GM19025 (cell line): ENCODE data around the gene GPBAR1.
"Not testable (repeated sequence)": the region's sequence is repeated elsewhere in the genome, so short reads cannot be mapped to it uniquely, and the experiment has no call there.

Source experiments
- ATAC-seq: cut with Tn5 transposase; IDR thresholded peaks from one replicate; pipeline ENCODE4 v1.9.1; 2021; ENCODE audit warnings: mild to moderate bottlenecking, low read depth, moderate library complexity; ENCODE audit not compliant: unreplicated experiment

The GPBAR1 gene

DNA sequence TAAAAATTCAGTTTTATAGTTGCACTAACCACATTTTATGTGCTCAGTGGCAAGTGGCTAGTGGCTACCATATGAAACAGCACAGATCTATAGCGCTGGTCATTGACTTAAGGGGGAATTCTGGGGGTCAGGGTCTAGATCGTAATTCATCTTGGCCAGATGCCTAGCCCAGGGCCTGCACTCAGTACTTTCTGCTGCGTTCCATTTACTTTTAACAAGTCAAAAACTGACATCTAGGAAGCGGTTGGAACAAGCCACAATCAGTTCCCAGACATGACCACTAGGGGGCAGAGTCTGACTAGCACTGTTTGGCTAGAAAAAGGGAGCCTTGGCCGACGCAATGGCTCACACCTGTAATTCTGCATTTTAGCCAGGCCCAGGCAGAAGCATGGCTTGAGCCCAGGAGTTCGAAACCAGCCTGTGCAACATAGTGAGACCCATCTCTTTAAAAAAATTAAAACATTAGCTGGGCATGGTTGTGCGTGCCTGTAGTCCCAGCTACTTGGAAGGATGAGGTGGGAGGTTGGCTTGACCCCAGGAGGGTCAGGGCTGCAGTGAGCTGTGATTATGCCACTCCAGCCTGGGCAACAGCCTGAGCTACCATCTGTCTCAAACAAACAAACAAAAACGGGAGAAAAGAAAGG, 40.5 kb downstream of the GPBAR1 start:
- ATAC-seq = no peak

DNA sequence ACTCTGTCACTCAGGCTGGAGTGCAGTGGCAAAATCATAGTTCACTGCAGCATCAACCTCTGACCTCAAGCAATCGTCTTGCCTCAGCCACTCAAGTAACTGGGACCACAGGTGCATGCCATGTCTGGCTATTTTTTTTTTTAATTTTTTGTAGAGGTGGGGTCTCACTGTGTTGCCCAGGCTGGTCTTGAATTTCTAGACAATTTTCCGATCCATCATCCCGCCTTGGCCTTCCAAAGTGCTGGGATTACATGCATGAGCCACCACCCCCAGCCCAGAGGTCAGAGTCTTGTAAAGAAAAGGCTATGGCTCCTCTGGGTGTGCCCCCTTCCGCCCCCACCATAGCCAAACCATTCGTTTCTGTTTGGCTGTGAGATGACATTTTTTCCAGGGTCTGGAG, 44.6 kb downstream of the GPBAR1 start:
- no peak for ATAC-seq

DNA sequence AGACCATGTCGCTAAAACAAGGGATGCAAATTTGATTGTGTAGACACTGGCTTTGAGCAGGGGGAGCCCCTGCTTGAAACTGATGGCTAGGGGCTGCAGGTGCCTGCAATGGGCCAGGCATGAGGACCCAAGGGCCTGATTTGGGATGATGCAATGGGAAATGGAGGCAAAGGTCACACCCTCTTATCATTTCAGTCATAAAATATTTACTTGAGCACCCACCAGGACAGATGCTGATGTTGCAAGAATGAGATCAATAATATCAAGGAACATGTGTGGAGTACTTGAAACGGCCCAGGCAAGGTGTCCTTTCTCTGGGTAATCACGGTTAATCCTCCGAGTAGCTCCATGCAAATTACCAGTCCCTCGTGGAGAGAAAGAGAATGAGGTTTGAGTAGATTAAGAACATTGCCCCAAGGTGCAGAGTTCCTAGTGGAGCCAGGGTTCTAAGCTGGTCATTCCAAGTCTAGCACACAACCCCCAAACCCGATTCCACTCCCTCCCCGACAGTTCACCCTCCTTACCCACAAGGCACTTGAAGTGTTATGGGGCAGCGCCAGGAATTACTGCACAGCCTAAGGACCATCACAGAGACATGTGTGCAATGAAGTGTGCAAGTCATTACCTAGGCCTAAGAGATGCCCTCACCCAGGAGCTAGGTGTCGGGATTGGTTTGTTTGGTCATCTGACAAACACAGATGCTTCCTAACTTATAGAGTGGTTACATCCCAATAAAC, 45.5 kb downstream of the GPBAR1 start:
- ATAC-seq = no peak

DNA sequence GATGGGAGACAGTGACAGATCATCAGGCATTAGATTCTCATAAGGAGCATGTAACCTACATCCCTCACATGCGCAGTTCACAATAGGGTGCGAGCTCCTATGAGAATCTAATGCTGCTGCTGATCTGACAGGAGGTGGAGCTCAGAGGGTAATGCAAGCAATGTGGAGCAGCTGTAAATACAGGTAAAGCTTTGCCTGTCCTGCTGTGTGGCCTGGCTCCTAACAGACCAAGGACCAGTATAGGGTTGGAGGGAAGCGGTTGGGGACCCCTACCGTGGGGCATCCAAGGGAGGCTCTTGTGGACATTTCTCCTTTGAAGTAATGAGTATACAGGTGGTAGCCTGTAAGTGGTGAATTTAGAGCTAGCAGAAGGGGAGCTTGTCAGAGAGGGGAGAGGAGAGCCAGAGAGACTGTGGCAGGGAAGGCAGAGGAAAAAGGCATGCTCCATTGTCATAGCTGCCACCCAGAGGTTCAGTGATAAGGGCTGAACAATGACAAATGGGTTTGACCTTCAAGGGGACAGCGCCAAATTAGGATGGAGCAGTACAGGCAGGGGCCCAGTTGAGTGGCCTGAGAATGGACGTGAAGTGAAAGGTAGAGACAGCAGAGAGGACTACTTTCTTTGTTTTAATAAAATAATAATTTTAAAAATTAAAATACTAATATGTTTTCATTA, 46.7 kb downstream of the GPBAR1 start:
- no peak for ATAC-seq

DNA sequence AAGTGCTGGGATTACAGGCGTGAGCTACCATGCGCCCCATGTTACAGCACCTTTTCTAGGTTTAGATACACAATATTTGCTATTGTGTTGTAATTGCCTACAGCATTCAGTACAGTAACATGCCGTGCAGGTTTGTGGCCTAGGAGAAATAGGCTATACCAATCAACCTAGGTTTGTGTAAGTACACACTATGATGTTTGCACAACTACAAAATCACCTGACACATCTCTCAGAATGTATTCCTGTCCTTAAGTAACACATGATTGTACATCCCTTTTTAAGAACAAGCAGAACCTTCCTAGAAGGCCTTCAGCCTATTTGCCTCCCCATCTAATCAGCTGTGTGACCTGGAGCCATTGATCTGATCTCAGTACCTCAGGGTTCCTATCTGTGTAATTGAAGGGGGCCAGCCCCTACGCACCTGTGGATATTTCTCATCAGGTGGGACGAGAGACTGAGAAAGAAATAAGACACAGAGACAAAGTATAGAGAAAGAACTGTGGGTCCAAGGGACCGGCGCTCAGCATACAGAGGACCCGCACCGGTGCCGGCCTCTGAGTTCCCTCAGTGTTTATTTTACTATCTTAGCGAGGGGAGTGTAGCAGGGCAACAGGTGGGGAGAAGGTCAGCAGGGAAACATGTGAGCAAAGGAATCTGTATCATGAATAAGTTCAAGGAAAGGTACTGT, 50.2 kb downstream of the GPBAR1 start:
- ATAC-seq = no peak

DNA sequence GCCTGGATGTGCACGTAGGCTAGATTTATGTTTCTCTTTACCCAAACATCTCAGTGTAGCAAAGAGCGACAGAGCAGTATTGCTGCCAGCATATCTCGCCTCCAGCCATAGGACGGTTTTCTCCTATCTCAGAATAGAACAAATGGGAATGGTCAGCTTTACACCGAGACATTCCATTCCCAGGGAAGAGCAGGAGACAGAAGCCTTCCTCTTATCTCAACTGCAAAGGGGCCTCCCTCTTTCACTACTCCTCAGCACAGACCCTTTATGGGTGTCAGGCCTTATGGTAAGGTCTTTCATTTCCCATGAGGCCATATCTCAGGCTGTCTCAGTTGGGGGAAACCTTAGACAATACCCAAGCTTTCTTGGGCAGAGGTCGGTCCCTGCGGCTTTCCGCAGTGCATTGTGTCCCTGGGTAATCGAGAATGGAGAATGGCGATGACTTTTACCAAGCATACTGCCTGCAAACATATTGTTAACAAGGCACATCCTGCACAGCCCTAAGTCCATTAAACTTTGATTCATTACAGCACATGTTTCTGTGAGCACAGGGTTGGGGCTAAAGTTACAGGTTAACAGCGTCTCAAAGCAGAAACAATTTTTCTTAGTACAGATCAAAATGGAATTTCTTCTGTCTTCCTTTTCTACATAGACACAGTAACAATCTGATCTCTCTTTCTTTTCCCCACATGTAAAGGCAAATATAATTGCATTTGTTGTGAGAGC, 50.9 kb downstream of the GPBAR1 start:
- not testable (repeated sequence) for ATAC-seq

DNA sequence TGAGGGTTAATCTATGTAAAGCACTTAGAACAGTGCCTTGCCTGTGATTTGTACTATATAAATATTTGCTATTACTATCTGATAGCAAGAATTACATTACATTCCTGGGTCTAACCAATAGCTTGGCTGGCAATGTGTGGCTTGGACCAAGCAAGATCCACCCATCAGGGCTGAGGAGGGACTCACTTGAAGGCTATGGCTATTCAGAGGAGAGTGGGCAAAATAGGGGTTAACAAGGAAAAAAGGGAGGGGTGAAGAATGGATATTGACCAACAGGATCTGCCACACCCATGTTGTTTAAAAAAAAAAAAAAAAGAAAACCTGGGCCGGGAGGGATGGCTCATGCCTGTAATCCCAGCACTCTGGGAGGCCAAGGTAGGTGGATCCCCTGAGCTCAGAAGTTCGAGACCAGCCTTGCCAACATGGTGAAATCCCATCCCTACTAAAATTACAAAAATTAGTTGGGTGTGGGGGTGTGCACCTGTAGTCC, 51.5 kb downstream of the GPBAR1 start:
- ATAC-seq = no peak

DNA sequence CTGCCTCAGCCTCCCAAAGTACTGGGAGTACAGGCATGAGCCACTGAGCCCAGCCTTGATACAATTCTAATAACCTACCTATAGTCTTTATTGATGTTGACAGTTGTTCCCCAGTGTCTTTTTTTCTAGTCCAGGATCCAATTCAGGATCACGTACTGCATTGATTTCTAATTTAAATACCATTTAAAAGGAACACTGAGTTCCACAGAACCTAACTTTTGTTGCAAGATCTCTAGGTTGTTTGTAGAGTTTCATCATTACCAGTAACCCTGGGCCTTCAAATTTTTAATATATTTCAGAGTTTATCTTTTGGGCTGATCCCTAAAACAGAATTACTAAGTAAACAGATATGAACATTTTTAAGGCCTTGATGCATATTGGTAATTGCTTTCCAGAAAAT, 52.5 kb downstream of the GPBAR1 start:
- no peak for ATAC-seq
